HG03045 (cell line): ENCODE results near the gene PUS3.
"Not testable (repeated sequence)": the region's sequence is repeated elsewhere in the genome, so short reads cannot be mapped to it uniquely, and the experiment has no call there.

Experiments used
- ATAC-seq: cut with Tn5 transposase; IDR thresholded peaks from one replicate; pipeline ENCODE4 v1.9.1; 2021; ENCODE audit warnings: mild to moderate bottlenecking, moderate library complexity; ENCODE audit not compliant: unreplicated experiment

PUS3 gene

DNA sequence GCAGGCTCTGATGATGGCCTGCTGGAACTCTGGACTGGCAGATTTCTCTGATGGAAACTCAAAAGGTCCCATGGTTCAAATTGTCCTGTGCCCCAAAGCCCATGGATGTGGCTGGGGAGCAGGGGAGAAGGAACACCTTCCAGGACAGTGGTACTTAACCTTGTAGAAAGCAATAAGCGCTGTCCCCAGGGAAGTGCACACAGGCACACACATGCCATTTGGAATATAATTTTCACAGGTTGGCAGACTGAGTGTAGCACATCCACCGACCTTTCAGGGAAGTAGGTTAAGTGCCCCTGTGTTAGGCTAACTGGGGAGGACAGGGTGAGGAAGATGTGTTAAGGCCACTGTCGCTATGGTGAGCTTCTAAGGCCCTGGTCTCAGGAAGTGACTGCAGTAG lies 19.1 kb upstream of the PUS3 start:
- ATAC-seq = no peak

GRCh38 chr11:125921042-125921441 lies 18.0 kb upstream of the PUS3 start:
- no peak for ATAC-seq

GRCh38 chr11:125918140-125918840 lies 15.3 kb upstream of the PUS3 start:
- no peak for ATAC-seq

DNA sequence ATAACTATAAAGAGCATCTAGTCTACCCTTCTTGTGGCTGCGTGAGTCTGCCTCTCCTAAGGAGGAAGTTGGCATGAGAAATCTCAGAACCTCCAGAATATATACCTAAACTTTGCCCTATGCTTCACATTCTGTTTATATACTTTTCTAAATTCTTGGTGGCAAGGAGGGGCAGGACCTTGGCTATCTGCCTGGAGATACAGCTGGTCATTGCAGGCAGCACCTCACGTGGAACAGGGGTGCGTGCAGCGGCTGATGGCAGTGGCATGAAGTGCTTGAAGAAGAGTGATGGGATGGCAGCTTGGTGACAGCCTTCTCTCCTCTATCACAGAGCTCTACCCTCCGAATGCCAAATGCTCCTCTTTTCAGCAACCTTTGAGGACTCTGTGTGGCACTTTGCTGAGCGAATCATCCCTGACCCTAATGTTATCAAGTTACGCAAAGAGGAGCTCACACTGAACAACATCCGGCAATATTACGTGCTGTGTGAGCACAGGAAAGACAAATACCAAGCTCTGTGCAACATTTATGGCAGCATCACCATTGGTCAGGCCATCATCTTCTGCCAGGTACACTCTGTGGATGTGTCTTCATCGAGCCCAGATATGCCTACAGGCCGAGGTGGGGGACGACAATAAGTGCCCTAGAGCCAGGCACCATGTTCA lies 13.8 kb upstream of the PUS3 start:
- ATAC-seq = no peak

- ATAC-seq = not testable (repeated sequence)
Observed at GRCh38 chr11:125914601-125915000, 11.6 kb upstream of the PUS3 start.

DNA sequence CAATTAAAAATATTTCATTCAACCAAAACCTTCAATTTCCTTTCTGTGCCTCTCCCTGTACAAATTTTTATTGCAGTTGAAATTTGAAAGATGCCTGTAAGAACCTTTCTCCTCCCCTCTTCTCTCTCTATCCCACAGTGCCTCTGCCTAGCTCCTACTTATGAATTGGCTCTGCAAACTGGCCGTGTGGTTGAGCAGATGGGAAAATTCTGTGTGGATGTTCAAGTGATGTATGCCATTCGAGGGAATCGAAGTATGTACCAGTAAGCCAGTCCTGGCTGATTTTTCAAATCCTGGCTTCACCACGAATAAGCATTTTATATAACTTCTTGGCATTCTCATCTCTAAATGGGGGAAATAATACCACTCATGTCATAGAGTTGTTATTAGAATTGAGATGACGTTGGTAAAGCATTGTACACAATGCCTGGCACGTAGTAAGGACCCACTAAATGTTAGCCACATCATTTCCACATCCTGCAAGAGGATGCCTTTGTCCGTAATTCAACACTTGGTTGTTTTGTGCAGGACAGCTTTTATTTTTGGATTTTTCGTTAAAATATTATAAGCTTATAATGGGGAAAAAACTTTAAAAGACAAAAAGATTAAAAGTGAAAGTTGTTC lies 7.3 kb upstream of the PUS3 start:
- ATAC-seq = no peak

- ATAC-seq = no peak
Observed at GRCh38 chr11:125904678-125905077, 1.7 kb upstream of the PUS3 start.

DNA sequence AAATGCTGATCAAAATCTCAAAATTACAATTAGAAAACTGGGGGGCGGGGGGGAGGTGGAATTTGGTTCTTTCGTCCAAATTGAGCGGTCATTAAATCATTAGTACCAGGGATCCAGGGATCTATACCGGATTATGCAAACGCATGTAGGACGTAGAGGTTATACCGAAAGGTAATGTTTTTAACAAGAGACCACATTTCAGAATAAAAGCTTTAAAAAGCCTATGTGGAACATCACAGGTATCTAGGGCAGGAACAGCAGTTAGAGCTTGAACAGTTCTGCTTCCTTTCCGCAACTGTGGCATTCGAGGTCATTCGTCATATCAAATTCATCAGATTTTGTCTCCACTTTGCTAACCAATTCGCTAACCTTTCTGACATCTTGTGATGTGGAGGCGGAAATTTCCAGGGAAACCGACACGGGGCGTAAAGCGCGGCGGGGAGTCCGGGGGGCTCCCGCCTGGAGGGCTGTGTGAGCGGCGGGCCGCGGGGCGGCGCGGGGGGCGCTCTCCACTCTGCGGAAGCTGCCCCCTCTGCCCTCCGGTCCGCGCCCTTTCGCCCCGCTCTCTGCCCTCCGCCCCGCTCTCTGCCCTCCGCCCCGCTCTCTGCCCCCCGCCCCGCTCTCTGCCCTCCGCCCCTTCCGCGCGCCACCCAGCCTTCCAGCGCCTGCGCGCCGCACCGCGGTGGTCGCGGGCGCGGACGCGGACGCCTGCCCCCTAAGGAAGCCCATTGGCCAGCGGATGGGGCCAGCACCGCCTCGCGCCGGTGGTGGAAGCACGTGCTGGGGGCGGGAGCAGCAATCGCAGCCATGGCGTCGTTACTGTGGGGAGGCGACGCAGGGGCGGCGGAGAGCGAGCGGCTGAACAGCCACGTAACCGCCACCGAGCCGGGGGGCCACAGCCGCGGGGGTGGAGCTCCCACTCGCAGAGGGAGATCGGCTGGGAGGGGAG lies 979 bp upstream of the PUS3 start, which contains the start of gene DDX25:
Gene DDX25, plus strand, starts transcription at position 798 of the 949 bp plus-strand sequence. Its CDS starts 10 bp downstream, at position 808.
- no peak for ATAC-seq

- ATAC-seq = no peak
Observed at GRCh38 chr11:125902277-125902926, 604 bp downstream of the PUS3 start.

- no peak for ATAC-seq
Observed at GRCh38 chr11:125901872-125902271, 1.1 kb downstream of the PUS3 start.

DNA sequence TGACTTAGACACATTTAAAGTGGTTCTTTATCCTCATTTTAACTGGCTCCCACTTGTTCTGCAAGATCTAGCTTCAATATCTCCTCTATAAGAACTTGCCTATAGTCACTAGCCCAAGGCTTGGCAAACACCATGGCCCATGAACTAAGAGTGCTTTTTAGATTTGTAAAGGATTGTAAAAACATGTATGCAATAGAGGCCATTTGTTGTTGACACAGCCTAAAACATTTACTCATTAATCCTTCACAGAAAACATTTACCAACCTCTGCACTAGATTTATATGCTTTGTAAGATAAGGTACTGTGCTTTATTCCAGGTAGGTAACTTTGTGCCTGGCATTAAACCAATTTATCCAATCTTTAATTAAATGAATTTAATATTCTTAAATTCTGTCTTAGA lies 10.0 kb downstream of the PUS3 start:
- ATAC-seq = no peak

DNA sequence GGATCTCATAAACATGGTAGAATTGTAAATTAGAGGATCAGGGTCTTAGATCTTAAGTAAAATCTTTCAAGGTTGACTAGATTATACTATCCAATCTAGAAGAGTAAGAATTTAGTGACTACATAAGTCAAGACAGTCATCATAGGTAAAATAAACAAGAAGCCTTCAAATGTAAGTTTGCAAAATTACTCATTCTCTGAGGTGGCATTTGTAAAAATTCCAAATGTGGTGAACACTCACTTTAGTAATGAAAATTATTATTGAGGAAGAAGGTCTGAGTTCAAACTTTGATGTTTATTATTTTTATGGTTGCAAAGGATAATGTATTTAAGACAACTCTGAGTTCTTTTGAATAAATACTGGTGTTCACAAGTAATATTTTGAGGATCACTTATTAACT lies 10.9 kb downstream of the PUS3 start:
- ATAC-seq = no peak

DNA sequence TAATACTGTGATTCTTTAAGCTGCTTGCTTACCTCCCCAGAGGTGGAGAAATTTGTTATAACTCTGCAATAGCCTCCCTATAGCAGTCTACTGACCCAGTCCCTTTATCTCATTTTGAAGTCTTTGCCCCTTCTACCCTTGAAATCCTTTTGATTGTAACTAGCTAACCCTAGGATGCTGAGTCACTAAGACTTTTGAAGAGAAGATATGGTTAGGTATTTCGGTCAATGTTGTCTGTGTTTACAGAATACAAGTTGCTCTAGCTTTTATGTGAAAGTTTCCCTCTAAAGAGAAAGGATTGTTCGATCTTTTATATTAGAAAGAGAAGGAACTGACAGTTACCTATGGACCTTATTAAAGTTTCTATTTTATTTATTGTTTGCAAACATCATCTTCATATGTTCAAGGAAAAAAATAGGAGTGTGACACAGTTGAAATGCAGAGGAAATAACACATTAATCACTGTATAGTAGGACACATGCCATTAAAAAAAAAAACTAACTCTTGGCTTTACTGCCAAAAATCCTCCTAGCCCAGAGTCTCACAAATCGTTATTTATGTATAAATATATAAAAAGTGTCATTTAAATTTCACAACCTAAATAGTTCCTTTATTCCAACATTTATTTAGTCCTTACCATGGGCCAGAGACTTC lies 12.4 kb downstream of the PUS3 start:
- ATAC-seq = no peak

- peak; percentile 93 for ATAC-seq
Observed at GRCh38 chr11:125887373-125888324, 15.4 kb downstream of the PUS3 start, which contains the start of gene HYLS1. HYLS1 (plus strand) TSS chr11:125887668; CDS start chr11:125899369, 11,701 bp downstream.

GRCh38 chr11:125886997-125887372 lies 16.0 kb downstream of the PUS3 start:
- peak; percentile 36 for ATAC-seq

DNA sequence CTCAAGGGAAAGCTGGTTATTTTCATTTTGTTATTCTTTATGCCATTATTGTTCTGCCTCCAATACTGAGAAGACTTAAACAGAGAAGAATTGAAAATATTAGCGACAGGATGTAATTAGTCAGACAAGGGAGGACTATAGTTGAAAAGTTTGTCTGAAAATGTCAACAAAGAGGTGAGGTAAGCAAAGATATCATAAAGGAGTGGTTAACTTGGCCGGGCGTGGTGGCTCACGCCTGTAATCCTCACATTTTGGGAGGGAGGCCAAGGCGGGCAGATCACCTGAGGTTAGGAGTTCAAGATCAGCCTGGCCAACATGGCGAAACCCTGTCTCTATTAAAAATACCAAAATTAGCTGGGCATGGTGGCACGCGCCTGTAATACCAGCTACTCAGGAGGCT lies 19.6 kb downstream of the PUS3 start:
- ATAC-seq = no peak

DNA sequence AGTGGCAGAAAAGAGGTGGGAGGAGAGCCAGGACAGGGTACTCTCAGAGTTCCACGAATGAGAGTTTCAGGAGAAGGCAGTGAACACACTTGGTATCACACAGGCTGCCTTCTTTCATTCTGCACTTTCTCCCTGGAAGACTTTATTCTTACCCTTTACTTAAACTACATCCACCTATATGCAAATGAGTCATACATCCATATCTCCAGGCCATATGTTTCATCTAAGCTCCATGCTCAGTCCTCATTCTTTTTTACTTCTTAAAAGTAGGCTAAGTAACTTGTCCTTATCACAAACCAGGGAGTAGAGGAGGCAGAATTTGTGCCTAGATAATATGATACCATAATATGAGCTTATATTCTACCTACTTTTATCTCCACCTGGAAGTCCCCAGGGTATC lies 21.7 kb downstream of the PUS3 start:
- ATAC-seq = no peak

- ATAC-seq = peak; percentile 77
Observed at GRCh38 chr11:125874556-125875124, 28.4 kb downstream of the PUS3 start.
